T-cell (primary cell): ENCODE measurements around the gene IRX4. TPM values are rescaled to one million over a fixed set of nuclear protein-coding genes. Genes with fewer than 3 reads are reported as not detected.

Source experiments
- ATAC-seq, 4 experiments: fragments of 200-7000 bp in 3 of 4; fragments of 150-1000 bp in 1 of 4; cut with Tn5 transposase; replicated peaks in 1 of 4; 1 replicate in 3 of 4; 2 replicates in 1 of 4; pipeline ENCODE4 v1.10.0; 2021; ENCODE audit warnings: moderate library complexity in 3 of 4, mild to moderate bottlenecking in 2 of 4, moderate number of reproducible peaks in 1 of 4
- CTCF ChIA-PET, 2 donors: fragments of 300-600 bp; sonication (Branson Sonifier 250); formaldehyde crosslinking; loops; one replicate each; lab custom pipeline; 2022; ENCODE audit warnings: antibody characterized with exemption in 2 of 2; lab: Charles Lee
- POLR2A ChIA-PET, 2 donors: fragments of 300-600 bp; sonication (Branson Sonifier 250); formaldehyde crosslinking; loops; one replicate each; lab custom pipeline; 2022; ENCODE audit warnings: antibody characterized with exemption in 2 of 2; lab: Charles Lee
- DNase-seq, 35 experiments: peaks; one replicate each; pipeline versions ENCODE4 v3.0.0 to v3.0.0-alpha.2; 2013 to 2023
- H3K27ac ChIP-seq: one replicate; pipeline ENCODE4 v1.5.1; 2013; ENCODE audit warnings: low read length
- H3K27me3 ChIP-seq, 2 experiments: replicated peaks in 1 of 2; 1 replicate in 1 of 2; 2 replicates in 1 of 2; pipeline versions ENCODE4 v1.6.1 to v1.7.0; 2013; ENCODE audit warnings: low read length in 1 of 2, mixed read lengths in 1 of 2; ENCODE audit not compliant: control insufficient read depth in 2 of 2, insufficient read depth in 2 of 2; ENCODE audit errors: extremely low read depth in 1 of 2
- H3K36me3 ChIP-seq, 2 donors: 1 replicate in 1 of 2; 2 replicates in 1 of 2; pipeline versions ENCODE4 v1.6.1 to v1.7.0; 2013; ENCODE audit warnings: low read length in 1 of 2; ENCODE audit not compliant: control insufficient read depth in 2 of 2, insufficient read depth in 1 of 2; ENCODE audit errors: extremely low read depth in 1 of 2
- H3K4me1 ChIP-seq, 2 experiments: 1 replicate in 1 of 2; 2 replicates in 1 of 2; pipeline versions ENCODE4 v1.6.1 to v1.7.0; 2013; ENCODE audit warnings: low read length in 2 of 2, mixed read lengths in 1 of 2; ENCODE audit not compliant: insufficient read depth in 2 of 2, control insufficient read depth in 1 of 2; ENCODE audit errors: extremely low read depth in 1 of 2
- H3K4me3 ChIP-seq, 2 donors: 1 replicate in 1 of 2; 2 replicates in 1 of 2; pipeline versions ENCODE4 v1.5.1 to v1.7.0; 2013; ENCODE audit warnings: mild to moderate bottlenecking in 2 of 2, low read length in 1 of 2, moderate library complexity in 1 of 2; ENCODE audit not compliant: control insufficient read depth in 1 of 2; ENCODE audit errors: extremely low read depth in 1 of 2
- H3K9me3 ChIP-seq: 2 replicates; pipeline ENCODE4 v1.7.0; 2013
- H3K27ac Mint-ChIP-seq, 2 donors: one replicate each; pipeline ENCODE4 v1.8.0; 2020 to 2021; ENCODE audit warnings: mild to moderate bottlenecking in 2 of 2, mixed read lengths in 2 of 2
- H3K27me3 Mint-ChIP-seq, 2 donors: one replicate each; pipeline ENCODE4 v1.8.0; 2021 to 2022; ENCODE audit warnings: mixed read lengths in 2 of 2
- H3K36me3 Mint-ChIP-seq: one replicate; pipeline ENCODE4 v1.8.0; 2021; ENCODE audit warnings: mixed read lengths
- H3K4me1 Mint-ChIP-seq, 3 donors: one replicate each; pipeline ENCODE4 v1.8.0; 2020 to 2022; ENCODE audit warnings: mixed read lengths in 3 of 3, mild to moderate bottlenecking in 1 of 3
- H3K4me3 Mint-ChIP-seq, 3 donors: one replicate each; pipeline ENCODE4 v1.8.0; 2020 to 2022; ENCODE audit warnings: mild to moderate bottlenecking in 3 of 3, mixed read lengths in 3 of 3, moderate library complexity in 3 of 3
- H3K9me3 Mint-ChIP-seq, 3 donors: one replicate each; pipeline ENCODE4 v1.8.0; 2020 to 2022; ENCODE audit warnings: mixed read lengths in 3 of 3
- WGBS: methylation state at CpG from one replicate; pipeline ENCODE4 v1.1.5; 2013; ENCODE audit warnings: missing lambda C conversion rate; ENCODE audit not compliant: insufficient coverage; 5-methylcytosine and 5-hydroxymethylcytosine counted together
- total RNA-seq, 35 experiments: library from RNA in 6 of 35; stranded (reverse) in 6 of 35; fragments of 120-200 nt in 1 of 35; gene quantifications; one replicate each; pipeline versions ENCODE4 v1.2.1 to v1.2.4 and lab custom pipeline; 2013 to 2026

The IRX4 gene
- total RNA-seq, 5 donors from 2014 or later (not counting 1 experiment from before 2014, with no cell fraction given): not detected

DNA sequence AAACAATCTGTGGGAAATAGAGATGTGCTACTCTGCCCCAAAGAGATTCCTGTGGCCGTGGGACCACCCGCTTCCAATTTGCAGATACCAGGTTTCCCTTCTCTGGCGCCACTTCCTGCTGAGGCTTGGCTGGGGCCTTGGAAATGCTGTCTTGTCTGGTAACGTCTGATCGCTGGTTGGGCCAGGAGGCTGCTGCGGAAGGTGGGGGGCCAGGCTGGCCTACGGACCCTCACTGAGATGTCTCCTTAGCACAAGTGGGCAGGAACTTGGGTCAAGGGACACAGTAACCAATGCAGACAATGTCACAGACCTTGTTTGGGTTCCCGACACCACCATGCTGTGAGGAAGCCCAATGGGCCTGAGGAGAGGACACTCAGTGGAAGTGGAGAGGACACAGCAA, 31.7 kb upstream of the IRX4 start:
- ChIA-PET CTCF (no interaction called here), POLR2A (no interaction called here)
- no peak for DNase-seq
- no peak overlapping the region for H3K27ac Mint-ChIP-seq
- Histone ChIP-seq H3K36me3 (no peaks in the 10 kb centered on the region), H3K4me1 (no peaks in the 10 kb centered on the region), H3K27me3 (peaks cover 0 to 31% of the 10 kb centered on the region in 2 experiments), H3K27ac (no peak overlapping the region), H3K9me3 (no peaks in the 10 kb centered on the region), H3K4me3 (no peak overlapping the region)
- H3K36me3 Mint-ChIP-seq: no peaks in the 10 kb centered on the region
- H3K27me3 Mint-ChIP-seq: peaks cover 8 to 13% of the 10 kb centered on the region in 2 donors
- H3K4me1 Mint-ChIP-seq: no peaks in the 10 kb centered on the region
- 89% methylated on average over 8 of the region's 8 CpGs for WGBS
- no peak overlapping the region for H3K4me3 Mint-ChIP-seq
- no peak for ATAC-seq
- peaks cover 0 to 2% (median 0%) of the 10 kb centered on the region in 3 donors for H3K9me3 Mint-ChIP-seq

DNA sequence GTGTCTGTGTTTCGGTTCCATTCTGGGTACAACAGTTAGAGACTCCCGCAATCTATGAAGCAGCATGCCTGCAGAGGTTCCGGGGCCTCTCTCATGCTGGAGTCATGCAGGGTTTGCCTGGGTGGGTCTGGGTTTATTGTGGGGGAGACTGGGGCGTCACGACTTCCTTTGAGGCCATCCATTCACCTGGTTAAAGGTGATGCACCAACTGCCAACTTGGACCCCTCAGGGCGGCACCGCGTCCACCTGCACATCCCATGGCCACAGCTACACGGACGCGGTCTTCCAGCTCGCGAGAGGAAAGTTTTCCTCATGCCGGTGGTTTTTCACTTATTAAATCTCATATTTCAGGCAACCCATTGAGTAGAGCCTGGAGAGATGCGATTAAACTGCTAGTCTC, 30.9 kb upstream of the IRX4 start:
- CTCF ChIA-PET: no interaction called here
- Mint-ChIP-seq H3K27ac (no peak overlapping the region), H3K9me3 (peaks cover 0 to 2% (median 0%) of the 10 kb centered on the region in 3 donors), H3K4me3 (no peak overlapping the region), H3K36me3 (no peaks in the 10 kb centered on the region), H3K4me1 (no peaks in the 10 kb centered on the region), H3K27me3 (peaks cover 4 to 12% of the 10 kb centered on the region in 2 donors)
- H3K9me3 ChIP-seq: no peaks in the 10 kb centered on the region
- H3K27ac ChIP-seq: no peak overlapping the region
- 75% methylated on average over 4 of the region's 15 CpGs for WGBS
- H3K36me3 ChIP-seq: no peaks in the 10 kb centered on the region
- peaks cover 0 to 30% of the 10 kb centered on the region in 2 experiments for H3K27me3 ChIP-seq
- POLR2A ChIA-PET: no interaction called here
- DNase-seq (no peak), ATAC-seq (no peak)
- H3K4me3 ChIP-seq: no peak overlapping the region
- no peaks in the 10 kb centered on the region for H3K4me1 ChIP-seq

DNA sequence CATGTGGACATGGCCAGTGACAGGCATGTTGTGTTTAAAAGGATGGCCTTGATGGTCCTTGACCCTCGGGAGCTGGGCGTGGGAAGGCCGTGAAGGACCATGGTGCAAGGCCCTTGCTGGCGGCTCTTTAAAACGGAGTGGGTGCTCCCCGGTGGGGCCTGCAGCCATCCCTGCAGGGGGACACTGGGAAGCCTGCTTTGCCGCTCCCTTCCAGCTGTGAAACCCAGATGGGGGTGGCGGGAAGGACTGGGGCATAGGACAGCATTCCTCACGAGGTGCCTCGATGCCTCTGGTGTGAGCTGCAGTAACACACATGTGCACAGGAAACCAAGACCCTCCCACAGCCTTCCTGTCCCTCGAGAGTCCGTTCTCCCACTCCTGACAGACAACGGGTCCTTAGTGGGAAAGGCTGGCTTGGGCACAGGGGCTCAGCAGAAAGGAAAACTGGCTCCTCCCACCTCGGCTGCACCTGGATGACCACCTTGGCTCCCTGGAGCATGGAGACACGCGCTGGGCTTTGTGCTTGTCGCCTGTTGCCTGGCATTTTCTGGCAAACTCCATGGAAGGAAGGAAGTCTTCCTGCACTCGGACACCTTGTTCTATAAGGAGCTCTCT, 30.3 kb upstream of the IRX4 start:
- H3K4me3 ChIP-seq: no peak overlapping the region
- no peaks in the 10 kb centered on the region for H3K9me3 ChIP-seq
- ChIA-PET POLR2A (no interaction called here), CTCF (no interaction called here)
- no peaks in the 10 kb centered on the region for H3K36me3 Mint-ChIP-seq
- no peaks in the 10 kb centered on the region for H3K4me1 Mint-ChIP-seq
- ATAC-seq (no peak), DNase-seq (no peak)
- H3K27me3 Mint-ChIP-seq: peaks cover 3 to 12% of the 10 kb centered on the region in 2 donors
- H3K9me3 Mint-ChIP-seq: peaks cover 0 to 2% (median 0%) of the 10 kb centered on the region in 3 donors
- 79% methylated on average over 14 of the region's 18 CpGs for WGBS
- H3K27me3 ChIP-seq: peaks cover 0 to 26% of the 10 kb centered on the region in 2 experiments
- no peak overlapping the region for H3K4me3 Mint-ChIP-seq
- no peaks in the 10 kb centered on the region for H3K36me3 ChIP-seq
- H3K4me1 ChIP-seq: no peaks in the 10 kb centered on the region
- no peak overlapping the region for H3K27ac Mint-ChIP-seq
- no peak overlapping the region for H3K27ac ChIP-seq

DNA sequence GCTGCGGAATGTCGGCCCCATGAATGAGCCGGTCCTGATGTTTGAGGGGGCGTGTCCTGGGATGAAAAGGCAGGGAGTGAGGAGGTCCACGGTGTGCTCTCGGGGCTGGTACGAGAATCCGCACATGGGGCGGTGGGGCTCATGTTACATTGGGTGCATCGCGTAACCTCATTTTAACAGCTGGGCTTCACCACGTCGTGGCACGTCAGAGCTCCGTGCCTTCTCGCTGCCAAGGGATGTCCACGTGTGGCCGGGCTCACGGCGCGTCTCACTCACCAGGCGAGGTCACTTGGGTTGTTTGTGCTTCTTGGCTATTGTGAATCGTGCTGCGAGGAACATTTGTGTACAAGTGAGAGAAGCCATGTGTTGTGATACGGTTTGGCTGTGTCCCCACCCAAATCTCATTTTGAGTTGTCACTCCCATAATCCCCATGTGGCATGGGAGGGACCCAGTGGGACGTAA, 29.1 kb upstream of the IRX4 start:
- H3K4me3 ChIP-seq: no peak overlapping the region
- WGBS: 92% methylated on average over 21 of the region's 26 CpGs
- Mint-ChIP-seq H3K9me3 (peaks cover 0 to 2% (median 0%) of the 10 kb centered on the region in 3 donors), H3K4me3 (no peak overlapping the region), H3K36me3 (no peaks in the 10 kb centered on the region), H3K4me1 (no peaks in the 10 kb centered on the region), H3K27ac (no peak overlapping the region), H3K27me3 (peaks cover 0 to 9% of the 10 kb centered on the region in 2 donors)
- H3K36me3 ChIP-seq: no peaks in the 10 kb centered on the region
- H3K27me3 ChIP-seq: peaks cover 0 to 27% of the 10 kb centered on the region in 2 experiments
- H3K9me3 ChIP-seq: no peaks in the 10 kb centered on the region
- H3K4me1 ChIP-seq: no peaks in the 10 kb centered on the region
- DNase-seq (no peak), ATAC-seq (no peak)
- POLR2A ChIA-PET: no interaction called here
- no peak overlapping the region for H3K27ac ChIP-seq
- CTCF ChIA-PET: no interaction called here

DNA sequence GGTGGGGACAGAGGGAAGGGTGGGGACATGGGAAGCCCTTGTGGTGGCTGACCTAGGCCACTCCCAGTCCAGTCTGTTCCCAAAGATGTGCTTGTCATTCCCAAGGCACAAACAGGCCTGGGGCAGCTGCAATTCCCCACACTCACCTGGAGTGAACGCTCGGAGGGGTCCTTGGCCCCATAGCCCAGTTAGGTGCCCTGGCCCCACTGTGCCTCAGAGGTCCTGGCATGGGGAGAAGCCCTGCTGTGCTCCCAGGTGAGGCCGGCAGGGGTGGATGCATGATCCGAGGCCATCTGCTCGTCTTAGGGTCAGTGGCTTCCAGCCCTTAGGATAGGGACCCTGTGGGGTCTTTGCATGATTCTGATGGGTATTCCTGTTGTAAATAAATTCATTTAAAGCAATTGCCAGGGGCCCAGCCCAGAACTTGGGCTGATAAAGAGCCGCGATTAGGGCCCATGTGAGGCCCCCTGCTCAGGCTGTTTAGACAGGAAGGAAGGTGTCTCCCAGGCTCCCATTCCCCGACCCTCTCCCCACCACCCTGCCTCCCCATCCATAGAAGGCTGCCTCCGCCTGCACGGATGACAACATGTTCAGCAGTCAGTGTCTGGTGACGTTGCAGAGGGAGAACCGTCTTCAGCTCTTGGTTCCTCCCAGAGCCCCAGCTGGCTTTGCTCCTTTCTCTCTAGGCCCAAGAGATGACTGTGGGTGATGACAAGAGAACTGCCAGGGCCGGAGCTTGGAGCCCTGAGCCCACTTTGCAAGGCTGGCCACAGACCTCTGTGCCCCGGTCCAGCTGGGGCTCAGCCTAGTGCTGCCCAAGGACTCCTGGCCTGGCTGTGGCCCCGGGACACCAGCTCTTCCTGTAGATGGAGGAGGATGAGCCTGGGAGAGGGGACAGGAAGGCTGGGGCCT, 28.4 kb upstream of the IRX4 start:
- no peaks in the 10 kb centered on the region for H3K36me3 Mint-ChIP-seq
- ChIA-PET CTCF (interaction anchor here in 1 of 2 donors (0.6 kb wide), 1 partner anchor 526 kb away, joined by 3 read pairs; no protein-coding TSS in a partner anchor), POLR2A (no interaction called here)
- H3K4me1 Mint-ChIP-seq: no peaks in the 10 kb centered on the region
- H3K27ac ChIP-seq: no peak overlapping the region
- peaks cover 0 to 7% of the 10 kb centered on the region in 2 donors for H3K27me3 Mint-ChIP-seq
- H3K4me3 ChIP-seq: no peak overlapping the region
- no peaks in the 10 kb centered on the region for H3K4me1 ChIP-seq
- WGBS: 67% methylated on average over 13 of the region's 15 CpGs
- no peak overlapping the region for H3K4me3 Mint-ChIP-seq
- no peaks in the 10 kb centered on the region for H3K9me3 ChIP-seq
- ATAC-seq (no peak), DNase-seq (no peak)
- peaks cover 0 to 2% (median 0%) of the 10 kb centered on the region in 3 donors for H3K9me3 Mint-ChIP-seq
- H3K27ac Mint-ChIP-seq: no peak overlapping the region
- peaks cover 0 to 27% of the 10 kb centered on the region in 2 experiments for H3K27me3 ChIP-seq
- H3K36me3 ChIP-seq: no peaks in the 10 kb centered on the region

DNA sequence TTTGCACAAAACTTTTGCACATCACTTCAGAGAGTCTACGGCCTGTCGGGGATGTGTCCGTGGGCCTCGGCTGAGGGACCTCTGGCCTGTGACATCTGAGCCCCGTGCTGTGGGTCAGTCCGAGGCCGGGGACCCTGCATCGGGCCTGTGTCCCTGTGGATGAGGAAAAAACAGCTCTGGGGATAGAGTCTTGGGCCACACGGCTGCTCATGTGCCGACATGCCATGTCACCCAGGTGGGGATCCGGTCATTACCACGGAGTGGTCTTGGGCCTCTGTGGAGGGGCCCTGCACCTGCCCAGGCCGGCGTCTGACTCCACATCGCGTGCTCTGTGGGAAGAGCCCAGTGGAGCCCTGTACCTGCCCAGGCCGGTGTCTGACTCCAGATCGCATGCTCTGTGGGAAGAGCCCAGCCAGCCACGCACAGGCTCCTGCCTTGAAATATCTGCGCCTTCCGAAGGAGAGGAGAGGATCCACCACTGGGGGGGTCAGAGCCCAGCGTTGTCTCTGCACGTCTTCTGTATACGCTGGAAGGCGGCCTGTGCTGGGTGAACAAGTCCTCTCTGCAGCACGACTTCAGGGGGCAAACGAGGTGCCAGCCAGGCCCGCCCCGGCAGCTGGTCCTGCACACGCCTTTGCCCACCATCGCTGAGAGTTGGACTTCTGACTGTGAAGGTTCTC, 27.5 kb upstream of the IRX4 start:
- CTCF ChIA-PET: no interaction called here
- WGBS: 90% methylated on average over 31 of the region's 31 CpGs
- H3K36me3 ChIP-seq: no peaks in the 10 kb centered on the region
- H3K4me3 ChIP-seq: no peak overlapping the region
- no peaks in the 10 kb centered on the region for H3K4me1 ChIP-seq
- DNase-seq: no peak
- no peak for ATAC-seq
- Mint-ChIP-seq H3K4me3 (no peak overlapping the region), H3K27ac (no peak overlapping the region), H3K36me3 (no peaks in the 10 kb centered on the region), H3K4me1 (no peaks in the 10 kb centered on the region), H3K9me3 (peaks cover 0 to 5% (median 5%) of the 10 kb centered on the region in 3 donors), H3K27me3 (peaks cover 5 to 10% of the 10 kb centered on the region in 2 donors)
- peaks cover 0 to 18% of the 10 kb centered on the region in 2 experiments for H3K27me3 ChIP-seq
- H3K27ac ChIP-seq: no peak overlapping the region
- H3K9me3 ChIP-seq: no peaks in the 10 kb centered on the region
- POLR2A ChIA-PET: no interaction called here
